BLaER1 (cell line): Measurements from ENCODE around the gene GALNT10.

ENCODE experiments used
- H3K27ac ChIP-seq: shearing (Covaris generic); formaldehyde crosslinking; 2 replicates; pipeline ENCODE4 v1.8.1; 2022
- H3K27me3 ChIP-seq: shearing (Covaris generic); formaldehyde crosslinking; 2 replicates; pipeline ENCODE4 v1.8.1; 2022
- H3K36me3 ChIP-seq: shearing (Covaris generic); formaldehyde crosslinking; 2 replicates; pipeline ENCODE4 v1.8.1; 2022
- H3K4me1 ChIP-seq: shearing (Covaris generic); formaldehyde crosslinking; 2 replicates; pipeline ENCODE4 v1.8.1; 2022
- H3K4me2 ChIP-seq: shearing (Covaris generic); formaldehyde crosslinking; 2 replicates; pipeline ENCODE4 v1.8.1; 2022
- H3K4me3 ChIP-seq: shearing (Covaris generic); formaldehyde crosslinking; 2 replicates; pipeline ENCODE4 v1.8.1; 2022
- H3K9ac ChIP-seq: shearing (Covaris generic); formaldehyde crosslinking; 2 replicates; pipeline ENCODE4 v1.8.1; 2022
- H3K9me3 ChIP-seq: shearing (Covaris generic); formaldehyde crosslinking; 2 replicates; pipeline ENCODE4 v1.8.1; 2022
- H4K20me1 ChIP-seq: shearing (Covaris generic); formaldehyde crosslinking; 2 replicates; pipeline ENCODE4 v1.8.1; 2022
- Cebpa-rat ChIP-seq: shearing (Covaris generic); IDR thresholded peaks from 2 replicates; pipeline ENCODE4 v1.8.1; 2022

GALNT10 gene

GRCh38 chr5:154300207-154300883 is 109.8 kb downstream of the GALNT10 start:
- Histone ChIP-seq H3K4me1 (no peaks in the 10 kb centered on the region), H3K4me2 (no peak overlapping the region), H4K20me1 (no peaks in the 10 kb centered on the region), H3K9ac (no peak overlapping the region), H3K27me3 (no peaks in the 10 kb centered on the region; the same call in 1 of the 2 replicates), H3K36me3 (peaks cover 24% of the 10 kb centered on the region; the same call in 1 of the 2 replicates), H3K4me3 (no peak overlapping the region), H3K27ac (no peak overlapping the region), H3K9me3 (peaks cover 11% of the 10 kb centered on the region)
- no peak for TF ChIP-seq Cebpa-rat

GRCh38 chr5:154301726-154302125 is 111.2 kb downstream of the GALNT10 start:
- H3K4me3 ChIP-seq: no peak overlapping the region
- TF ChIP-seq Cebpa-rat: no peak
- H3K27ac ChIP-seq: no peak overlapping the region
- peaks cover 19% of the 10 kb centered on the region for H3K9me3 ChIP-seq
- no peak overlapping the region for H3K4me2 ChIP-seq
- H3K36me3 ChIP-seq: peaks cover 27% of the 10 kb centered on the region; the same call in 1 of the 2 replicates
- H3K27me3 ChIP-seq: no peaks in the 10 kb centered on the region; the same call in 1 of the 2 replicates
- H3K4me1 ChIP-seq: no peaks in the 10 kb centered on the region
- no peaks in the 10 kb centered on the region for H4K20me1 ChIP-seq
- no peak overlapping the region for H3K9ac ChIP-seq

GRCh38 chr5:154302161-154302560 is 111.6 kb downstream of the GALNT10 start:
- H3K27me3 ChIP-seq: no peaks in the 10 kb centered on the region; the same call in 1 of the 2 replicates
- no peak overlapping the region for H3K4me2 ChIP-seq
- no peak overlapping the region for H3K4me3 ChIP-seq
- H3K9me3 ChIP-seq: peaks cover 19% of the 10 kb centered on the region
- H4K20me1 ChIP-seq: no peaks in the 10 kb centered on the region
- peaks cover 27% of the 10 kb centered on the region; the same call in 1 of the 2 replicates for H3K36me3 ChIP-seq
- no peaks in the 10 kb centered on the region for H3K4me1 ChIP-seq
- TF ChIP-seq Cebpa-rat: no peak
- H3K27ac ChIP-seq: no peak overlapping the region
- no peak overlapping the region for H3K9ac ChIP-seq

- Histone ChIP-seq H3K36me3 (peaks cover 27% of the 10 kb centered on the region; the same call in 1 of the 2 replicates), H3K9ac (no peak overlapping the region), H3K27me3 (no peaks in the 10 kb centered on the region; the same call in 1 of the 2 replicates), H3K4me3 (no peak overlapping the region), H3K4me2 (no peak overlapping the region), H3K4me1 (no peaks in the 10 kb centered on the region), H4K20me1 (no peaks in the 10 kb centered on the region), H3K9me3 (peaks cover 19% of the 10 kb centered on the region), H3K27ac (no peak overlapping the region)
- TF ChIP-seq Cebpa-rat: no peak
Observed at GRCh38 chr5:154303133-154303532, 112.6 kb downstream of the GALNT10 start.

GRCh38 chr5:154308443-154309370 is 118.2 kb downstream of the GALNT10 start:
- Histone ChIP-seq H3K9me3 (peaks cover 15% of the 10 kb centered on the region), H3K9ac (no peak overlapping the region), H3K4me2 (no peak overlapping the region), H3K36me3 (peaks cover 3% of the 10 kb centered on the region; the same call in 1 of the 2 replicates), H3K27me3 (no peaks in the 10 kb centered on the region), H3K4me3 (no peak overlapping the region), H4K20me1 (no peaks in the 10 kb centered on the region), H3K27ac (no peak overlapping the region), H3K4me1 (no peaks in the 10 kb centered on the region)
- no peak for TF ChIP-seq Cebpa-rat

DNA sequence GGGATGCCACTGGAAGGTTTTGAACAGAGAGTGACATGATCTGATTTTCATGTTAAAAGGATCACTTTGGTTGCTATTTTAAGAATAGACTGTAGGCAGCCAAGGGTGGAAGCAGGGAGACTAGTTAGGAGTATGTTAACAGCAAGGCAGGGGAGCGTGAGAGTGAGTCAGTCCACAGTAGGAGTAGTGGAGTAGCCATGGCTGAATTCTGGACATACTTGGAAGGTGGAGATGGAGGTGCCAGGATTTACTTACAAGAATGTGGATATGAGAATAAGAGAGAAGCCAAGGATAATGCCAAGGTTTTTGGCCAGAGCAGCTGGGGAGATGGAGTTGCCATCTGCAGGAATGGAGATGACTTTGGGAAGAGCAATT is 118.8 kb downstream of the GALNT10 start:
- peaks cover 3% of the 10 kb centered on the region; the same call in 1 of the 2 replicates for H3K36me3 ChIP-seq
- H3K27me3 ChIP-seq: no peaks in the 10 kb centered on the region
- peaks cover 15% of the 10 kb centered on the region for H3K9me3 ChIP-seq
- no peaks in the 10 kb centered on the region for H3K4me1 ChIP-seq
- no peak for TF ChIP-seq Cebpa-rat
- H3K4me2 ChIP-seq: no peak overlapping the region
- no peak overlapping the region for H3K27ac ChIP-seq
- no peak overlapping the region for H3K9ac ChIP-seq
- H3K4me3 ChIP-seq: no peak overlapping the region
- H4K20me1 ChIP-seq: no peaks in the 10 kb centered on the region

DNA sequence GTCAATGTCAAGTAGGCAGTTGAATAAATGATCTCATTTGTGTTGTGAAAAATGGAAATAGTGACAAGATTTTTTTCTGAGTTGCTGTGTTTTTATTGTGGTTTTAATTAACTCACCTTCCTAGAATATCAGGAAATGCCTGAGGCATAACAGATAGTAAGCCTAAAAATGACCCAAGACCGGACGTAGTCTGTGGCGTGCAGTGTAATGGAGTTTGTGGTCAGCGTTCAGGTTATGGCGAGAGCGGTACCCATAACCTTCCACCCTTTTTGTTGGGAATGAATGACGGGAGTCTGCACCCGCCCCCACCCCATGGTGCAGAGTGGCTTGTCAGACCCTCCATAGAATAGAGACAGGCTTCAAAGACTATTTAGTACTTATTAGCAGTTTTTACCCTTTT is 119.3 kb downstream of the GALNT10 start:
- TF ChIP-seq Cebpa-rat: no peak
- Histone ChIP-seq H3K9ac (no peak overlapping the region), H3K36me3 (peaks cover 3% of the 10 kb centered on the region; the same call in 1 of the 2 replicates), H4K20me1 (no peaks in the 10 kb centered on the region), H3K4me2 (no peak overlapping the region), H3K4me3 (no peak overlapping the region), H3K27ac (no peak overlapping the region), H3K9me3 (peaks cover 13% of the 10 kb centered on the region), H3K4me1 (no peaks in the 10 kb centered on the region), H3K27me3 (no peaks in the 10 kb centered on the region)

GRCh38 chr5:154311362-154311761 is 120.8 kb downstream of the GALNT10 start:
- Histone ChIP-seq H3K4me3 (no peak overlapping the region), H4K20me1 (no peaks in the 10 kb centered on the region), H3K4me2 (no peak overlapping the region), H3K27ac (no peak overlapping the region), H3K36me3 (no peaks in the 10 kb centered on the region), H3K4me1 (no peaks in the 10 kb centered on the region), H3K27me3 (no peaks in the 10 kb centered on the region), H3K9ac (no peak overlapping the region), H3K9me3 (no peaks in the 10 kb centered on the region; the same call in 1 of the 2 replicates)
- TF ChIP-seq Cebpa-rat: 0 out of 2 replicates have a peak, but pooled peaks have one; percentile 31

DNA sequence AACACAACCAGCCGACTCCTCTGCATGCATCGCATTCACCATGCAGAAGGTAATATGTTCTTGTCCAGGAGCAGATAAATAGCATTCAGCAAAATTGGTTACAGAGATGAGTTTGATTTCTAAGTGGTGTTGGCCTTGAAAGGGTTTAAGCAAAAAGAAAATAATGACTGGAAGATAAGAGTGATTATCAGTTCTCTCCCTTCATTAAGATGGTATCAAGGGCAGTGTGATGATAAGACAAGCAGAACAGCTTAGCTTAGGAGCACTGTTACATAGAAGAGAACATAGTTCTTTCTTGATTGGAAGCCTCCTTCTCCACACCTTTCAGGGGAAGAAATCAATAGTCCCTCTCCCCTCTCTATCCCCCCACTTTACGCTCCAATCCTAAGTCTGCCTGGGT is 121.5 kb downstream of the GALNT10 start:
- H3K9ac ChIP-seq: no peak overlapping the region
- no peaks in the 10 kb centered on the region for H3K4me1 ChIP-seq
- H3K36me3 ChIP-seq: no peaks in the 10 kb centered on the region
- H3K4me2 ChIP-seq: no peak overlapping the region
- H4K20me1 ChIP-seq: no peaks in the 10 kb centered on the region
- H3K27me3 ChIP-seq: no peaks in the 10 kb centered on the region
- no peak overlapping the region for H3K27ac ChIP-seq
- no peak overlapping the region for H3K4me3 ChIP-seq
- TF ChIP-seq Cebpa-rat: no peak
- H3K9me3 ChIP-seq: no peaks in the 10 kb centered on the region; the same call in 1 of the 2 replicates

- Histone ChIP-seq H3K36me3 (no peaks in the 10 kb centered on the region), H3K9ac (no peak overlapping the region), H3K4me3 (no peak overlapping the region), H3K4me2 (no peak overlapping the region), H3K27ac (no peak overlapping the region), H3K27me3 (no peaks in the 10 kb centered on the region), H3K4me1 (no peaks in the 10 kb centered on the region), H3K9me3 (no peaks in the 10 kb centered on the region; the same call in 1 of the 2 replicates), H4K20me1 (no peaks in the 10 kb centered on the region)
- no peak for TF ChIP-seq Cebpa-rat
Observed at GRCh38 chr5:154312576-154312975, 122.0 kb downstream of the GALNT10 start.
